HCT116 (cell line): ENCODE measurements around the gene CHRNA9.

Source experiments
- CTCF ChIP-seq, 3 experiments: fragments of 200-600 bp in 1 of 3; sonication (generic) in 1 of 3; IDR thresholded peaks in 2 of 3; conservative IDR thresholded peaks in 1 of 3; 2 replicates each; pipeline ENCODE4 v1.5.1; 2012 to 2017; ENCODE audit warnings: low read depth in 2 of 3, low read length in 2 of 3, antibody characterized with exemption in 1 of 3, borderline replicate concordance in 1 of 3, control low read depth in 1 of 3, mild to moderate bottlenecking in 1 of 3, mixed read lengths in 1 of 3, mixed run types in 1 of 3, moderate library complexity in 1 of 3; ENCODE audit not compliant: insufficient read depth in 1 of 3
- EZH2 ChIP-seq: fragments of 200-600 bp; sonication (generic); IDR thresholded peaks from 2 replicates; pipeline ENCODE4 v1.6.1; 2017; ENCODE audit warnings: antibody characterized with exemption, mixed run types
- FOSL1 ChIP-seq: IDR thresholded peaks from 2 replicates; pipeline ENCODE4 v1.6.1; 2012; ENCODE audit warnings: low read depth
- MAX ChIP-seq: IDR thresholded peaks from 2 replicates; pipeline ENCODE4 v1.6.1; 2012
- POLR2A ChIP-seq: IDR thresholded peaks from 2 replicates; pipeline ENCODE4 v1.7.0; 2011; ENCODE audit warnings: borderline replicate concordance; ENCODE audit not compliant: insufficient read depth, insufficient read length; ENCODE audit errors: extremely low read depth
- POLR2AphosphoS5 ChIP-seq: IDR thresholded peaks from 2 replicates; pipeline ENCODE4 v1.6.1; 2011; ENCODE audit warnings: mild to moderate bottlenecking, low read depth, low read length, moderate library complexity
- RAD21 ChIP-seq: IDR thresholded peaks from 2 replicates; pipeline ENCODE4 v1.6.1; 2012; ENCODE audit warnings: low read depth, mild to moderate bottlenecking
- SRF ChIP-seq: IDR thresholded peaks from 2 replicates; pipeline ENCODE4 v1.6.1; 2012; ENCODE audit warnings: low read depth
- ZNF274 ChIP-seq: fragments of 200-500 bp; sonication (Bioruptor generic); IDR thresholded peaks from 2 replicates; pipeline ENCODE4 v1.6.1; 2014; ENCODE audit warnings: mild to moderate bottlenecking, low read depth, low read length, inconsistent platforms

GRCh38 chr4:40288566-40288965 lies 46.6 kb upstream of the CHRNA9 start:
- no peak for TF ChIP-seq CTCF (IDR thresholded peaks at IDR 0.05 in 2 of 3, conservative IDR thresholded peaks at IDR 0.05 in 1 of 3; ENCODE audit: borderline replicate concordance in 1 of 3, insufficient read depth in 1 of 3, low read depth in 2 of 3, low read length in 2 of 3)
- TF ChIP-seq EZH2: no peak
- TF ChIP-seq FOSL1: no peak
- no peak for TF ChIP-seq RAD21
- TF ChIP-seq POLR2A: no peak
- no peak for TF ChIP-seq SRF
- no peak for TF ChIP-seq POLR2AphosphoS5
- TF ChIP-seq ZNF274: no peak
- no peak for TF ChIP-seq MAX
